IgD-negative memory B cell (primary cell): Measurements from ENCODE around the gene BTN3A1. TPM values are rescaled to one million over a fixed set of nuclear protein-coding genes. Genes with fewer than 3 reads are reported as not detected.
"Not testable (repeated sequence)": the region's sequence is repeated elsewhere in the genome, so short reads cannot be mapped to it uniquely, and the experiment has no call there.

Experiments used
- H3K27ac Mint-ChIP-seq, 3 donors: one replicate each; pipeline ENCODE4 v1.8.0; 2020 to 2022; ENCODE audit warnings: mild to moderate bottlenecking in 3 of 3, mixed read lengths in 3 of 3, moderate library complexity in 1 of 3
- H3K27me3 Mint-ChIP-seq: one replicate; pipeline ENCODE4 v1.8.0; 2021; ENCODE audit warnings: mixed read lengths
- H3K36me3 Mint-ChIP-seq: one replicate; pipeline ENCODE4 v1.8.0; 2020; ENCODE audit warnings: mild to moderate bottlenecking, mixed read lengths
- H3K4me1 Mint-ChIP-seq, 3 donors: one replicate each; pipeline ENCODE4 v1.8.0; 2020 to 2022; ENCODE audit warnings: mixed read lengths in 3 of 3, mild to moderate bottlenecking in 1 of 3
- H3K4me3 Mint-ChIP-seq, 4 donors: one replicate each; pipeline ENCODE4 v1.8.0; 2020 to 2022; ENCODE audit warnings: mild to moderate bottlenecking in 4 of 4, mixed read lengths in 4 of 4, moderate library complexity in 3 of 4
- H3K9me3 Mint-ChIP-seq, 3 donors: one replicate each; pipeline ENCODE4 v1.8.0; 2020 to 2021; ENCODE audit warnings: mixed read lengths in 3 of 3, mild to moderate bottlenecking in 1 of 3
- polyA plus RNA-seq: library from polyadenylated mRNA; unstranded; fragments of 300-500 nt; fragmentation: Illumina TruSeq; gene quantifications from one replicate; pipeline ENCODE4 v1.2.3, GENCODE V29; 2021

The BTN3A1 gene
- polyA plus RNA-seq, 1 donor from 2014 or later = 38.6 TPM

DNA sequence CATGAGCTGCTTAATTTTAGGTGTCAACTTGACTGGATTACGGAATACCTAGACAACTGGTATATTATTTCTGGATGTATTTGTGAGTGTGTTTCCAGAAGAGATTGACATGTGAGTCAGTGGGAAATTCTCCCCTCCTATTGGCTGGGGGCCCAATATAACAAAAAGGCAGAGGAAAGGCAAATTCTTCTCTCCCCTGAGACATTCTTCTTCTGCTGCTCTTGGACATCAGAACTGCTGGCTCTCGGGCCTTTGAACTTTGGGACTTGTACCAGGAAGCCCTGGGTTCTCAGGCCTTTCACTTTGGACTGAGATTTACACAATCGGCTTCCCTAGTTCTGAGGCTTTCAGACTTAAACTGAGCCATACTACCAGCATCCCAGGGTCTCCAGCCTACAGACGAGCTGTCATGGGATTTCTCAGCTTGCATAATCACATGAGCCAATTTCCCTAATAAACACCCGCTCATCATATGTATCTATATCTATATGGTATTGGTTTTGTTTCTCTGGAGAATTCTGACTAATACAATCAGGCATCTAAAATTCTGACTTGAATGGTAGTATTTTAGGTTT lies 30.6 kb downstream of the BTN3A1 start:
- Mint-ChIP-seq H3K4me1 (no peaks in the 10 kb centered on the region), H3K4me3 (no peak overlapping the region), H3K36me3 (peaks cover 6% of the 10 kb centered on the region), H3K27ac (no peak overlapping the region), H3K27me3 (no peaks in the 10 kb centered on the region), H3K9me3 (peaks cover 0 to 10% (median 3%) of the 10 kb centered on the region in 3 donors)

GRCh38 chr6:26433680-26434079 lies 31.6 kb downstream of the BTN3A1 start:
- not testable (repeated sequence) for H3K27me3 Mint-ChIP-seq, H3K4me1 Mint-ChIP-seq, H3K36me3 Mint-ChIP-seq
- Mint-ChIP-seq H3K4me3 (peak overlapping the region in 1 of 4 donors; percentile 35), H3K27ac (peak overlapping the region in 1 of 3 donors; percentile 59), H3K9me3 (peaks cover 0 to 10% (median 3%) of the 10 kb centered on the region in 3 donors)

DNA sequence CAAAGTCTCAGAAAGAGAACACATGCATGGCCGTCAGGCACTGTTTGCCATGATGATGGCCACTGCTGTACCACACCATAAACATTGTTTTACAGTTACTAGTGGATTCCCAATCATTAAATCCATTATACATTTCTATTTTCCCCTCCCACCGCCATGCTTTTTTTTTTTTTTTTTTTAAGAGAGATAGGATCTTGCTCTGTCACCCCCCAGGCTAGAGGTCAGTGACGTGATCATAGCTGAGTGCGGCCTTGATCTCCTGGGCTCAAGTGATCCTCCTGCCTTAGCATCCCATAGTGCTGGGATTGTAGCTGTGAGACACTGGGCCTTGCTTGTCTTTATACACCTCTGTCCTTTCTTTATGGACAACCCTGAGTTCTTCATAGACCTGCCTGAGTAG lies 33.9 kb downstream of the BTN3A1 start:
- Mint-ChIP-seq H3K27ac (no peak overlapping the region), H3K36me3 (peaks cover 6% of the 10 kb centered on the region), H3K4me1 (peaks cover 11 to 14% (median 12%) of the 10 kb centered on the region in 3 donors), H3K9me3 (peaks cover 0 to 10% (median 3%) of the 10 kb centered on the region in 3 donors), H3K27me3 (no peaks in the 10 kb centered on the region), H3K4me3 (no peak overlapping the region)

GRCh38 chr6:26437550-26437949 lies 35.5 kb downstream of the BTN3A1 start:
- Mint-ChIP-seq H3K27ac (peak overlapping the region in 2 of 3 donors; percentile 12 to 17), H3K9me3 (peaks cover 0 to 10% (median 3%) of the 10 kb centered on the region in 3 donors), H3K4me1 (peaks cover 21 to 23% (median 21%) of the 10 kb centered on the region in 3 donors), H3K4me3 (peak overlapping the region in 1 of 4 donors; percentile 16), H3K36me3 (peaks cover 2% of the 10 kb centered on the region), H3K27me3 (no peaks in the 10 kb centered on the region)

DNA sequence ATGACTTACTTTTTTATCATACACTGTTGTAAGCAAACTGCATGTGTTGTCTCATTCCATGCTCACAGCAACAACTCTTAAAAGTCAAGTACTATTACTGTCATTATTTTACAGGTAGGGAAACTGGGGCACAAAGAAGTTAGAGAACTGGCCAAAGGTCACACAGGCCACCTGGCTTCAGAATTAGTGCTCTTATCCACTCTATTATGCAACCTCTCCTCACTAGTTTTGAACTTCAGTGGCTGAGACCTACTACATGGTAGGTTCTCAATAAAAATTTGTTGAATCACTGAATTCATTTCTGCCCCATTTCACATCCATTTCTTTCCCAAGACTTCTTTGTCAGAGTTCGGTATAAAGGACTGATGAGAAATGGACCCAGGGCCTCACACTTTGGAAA lies 35.9 kb downstream of the BTN3A1 start:
- peaks cover 0 to 10% (median 3%) of the 10 kb centered on the region in 3 donors for H3K9me3 Mint-ChIP-seq
- peak overlapping the region in 1 of 4 donors; percentile 16 for H3K4me3 Mint-ChIP-seq
- H3K36me3 Mint-ChIP-seq = peaks cover 2% of the 10 kb centered on the region
- no peaks in the 10 kb centered on the region for H3K27me3 Mint-ChIP-seq
- H3K4me1 Mint-ChIP-seq = peaks cover 21 to 25% (median 23%) of the 10 kb centered on the region in 3 donors
- peak overlapping the region in 2 of 3 donors; percentile 12 to 17 for H3K27ac Mint-ChIP-seq

DNA sequence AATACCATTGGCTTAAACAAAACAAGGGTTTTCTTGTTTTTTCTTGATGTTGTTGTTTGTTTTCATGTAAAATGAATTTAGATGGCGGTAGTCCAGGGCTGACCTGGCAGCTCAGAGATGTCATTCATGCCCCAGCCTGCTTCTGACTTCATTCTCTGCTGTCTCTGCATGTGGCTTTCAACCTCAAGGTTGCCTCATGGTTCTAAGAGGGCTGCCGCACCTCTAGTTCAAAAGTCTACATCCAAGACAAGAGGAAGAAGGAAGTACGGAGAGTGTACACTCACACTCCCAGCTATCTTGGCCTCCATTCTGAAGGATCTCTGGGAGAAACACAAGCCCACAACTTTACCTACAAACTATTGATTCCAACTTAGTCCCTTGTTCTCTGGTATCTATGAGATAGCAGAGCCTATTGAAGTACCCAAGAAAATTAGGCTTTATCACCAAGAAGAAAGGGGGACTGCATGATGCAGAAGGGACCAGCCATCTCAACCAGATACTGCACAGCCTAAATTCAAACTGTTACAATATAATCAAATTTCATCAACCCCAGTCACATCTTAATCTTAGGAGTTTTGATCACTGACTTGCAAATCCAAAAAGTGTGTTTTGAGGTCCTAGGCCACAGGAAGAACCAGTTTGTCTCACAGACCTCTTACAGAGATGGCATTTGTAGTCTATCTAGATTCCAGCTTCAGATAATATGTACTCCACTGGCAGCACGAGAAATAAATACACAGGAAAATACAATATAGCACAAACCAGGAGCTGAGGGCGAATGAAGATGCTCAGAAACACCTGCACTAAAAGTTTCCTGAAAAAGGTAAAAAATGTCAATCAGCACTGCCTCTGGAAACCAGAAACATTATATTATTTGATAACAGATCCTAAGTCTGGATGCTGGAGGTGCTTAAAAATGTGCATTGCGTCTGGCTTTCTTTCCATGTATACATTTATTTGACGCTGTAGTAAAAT lies 37.4 kb downstream of the BTN3A1 start:
- no peaks in the 10 kb centered on the region for H3K27me3 Mint-ChIP-seq
- H3K4me1 Mint-ChIP-seq = peaks cover 25 to 34% (median 31%) of the 10 kb centered on the region in 3 donors
- peaks cover 2% of the 10 kb centered on the region for H3K36me3 Mint-ChIP-seq
- peaks cover 0 to 2% (median 0%) of the 10 kb centered on the region in 3 donors for H3K9me3 Mint-ChIP-seq
- peak overlapping the region; percentile 97 to 99 (median 98) for H3K27ac Mint-ChIP-seq
- H3K4me3 Mint-ChIP-seq = peak overlapping the region; percentile 98 to 100 (median 99)

GRCh38 chr6:26440977-26441358 lies 38.9 kb downstream of the BTN3A1 start:
- Mint-ChIP-seq H3K9me3 (no peaks in the 10 kb centered on the region), H3K4me1 (peaks cover 37 to 48% (median 47%) of the 10 kb centered on the region in 3 donors), H3K27me3 (no peaks in the 10 kb centered on the region), H3K4me3 (peak overlapping the region; percentile 98 to 100 (median 99)), H3K27ac (peak overlapping the region; percentile 97 to 99 (median 98)), H3K36me3 (no peaks in the 10 kb centered on the region)

DNA sequence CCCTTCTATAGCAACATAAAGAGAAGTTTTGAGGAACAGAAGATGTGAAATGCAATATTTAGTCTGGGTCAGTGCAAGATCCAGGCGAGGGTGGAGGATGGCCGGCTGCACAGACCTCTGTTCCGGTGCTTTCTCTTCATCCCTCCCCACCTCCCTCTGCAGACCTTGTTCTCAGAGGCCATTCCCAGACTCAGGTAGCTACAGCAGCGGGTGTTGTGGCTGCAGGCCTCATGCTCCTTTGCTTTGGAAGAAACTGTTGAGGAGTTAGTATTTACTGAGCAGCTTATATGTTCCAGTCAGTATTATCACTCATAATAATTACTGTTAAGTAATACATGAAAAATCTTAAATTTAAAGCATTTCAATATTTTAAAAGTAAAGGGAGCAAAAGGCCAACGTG lies 39.9 kb downstream of the BTN3A1 start:
- H3K27me3 Mint-ChIP-seq = no peaks in the 10 kb centered on the region
- H3K4me1 Mint-ChIP-seq = peaks cover 42 to 53% (median 50%) of the 10 kb centered on the region in 3 donors
- H3K36me3 Mint-ChIP-seq = no peaks in the 10 kb centered on the region
- H3K27ac Mint-ChIP-seq = peak overlapping the region in 2 of 3 donors; percentile 4 to 99
- H3K9me3 Mint-ChIP-seq = no peaks in the 10 kb centered on the region
- peak overlapping the region; percentile 98 to 100 (median 99) for H3K4me3 Mint-ChIP-seq

- no peaks in the 10 kb centered on the region for H3K27me3 Mint-ChIP-seq
- H3K4me1 Mint-ChIP-seq = peaks cover 34 to 43% (median 41%) of the 10 kb centered on the region in 3 donors
- H3K4me3 Mint-ChIP-seq = peak overlapping the region in 3 of 4 donors; percentile 58 to 78 (median 61)
- peak overlapping the region in 2 of 3 donors; percentile 73 to 80 for H3K27ac Mint-ChIP-seq
- no peaks in the 10 kb centered on the region for H3K9me3 Mint-ChIP-seq
- H3K36me3 Mint-ChIP-seq = peaks cover 8% of the 10 kb centered on the region
Observed at GRCh38 chr6:26445934-26446667, 44.0 kb downstream of the BTN3A1 start.

GRCh38 chr6:26447257-26447656 lies 45.2 kb downstream of the BTN3A1 start:
- no peaks in the 10 kb centered on the region for H3K27me3 Mint-ChIP-seq
- H3K36me3 Mint-ChIP-seq = peaks cover 9% of the 10 kb centered on the region
- no peaks in the 10 kb centered on the region for H3K9me3 Mint-ChIP-seq
- no peak overlapping the region for H3K27ac Mint-ChIP-seq
- peaks cover 30 to 38% (median 37%) of the 10 kb centered on the region in 3 donors for H3K4me1 Mint-ChIP-seq
- H3K4me3 Mint-ChIP-seq = no peak overlapping the region

DNA sequence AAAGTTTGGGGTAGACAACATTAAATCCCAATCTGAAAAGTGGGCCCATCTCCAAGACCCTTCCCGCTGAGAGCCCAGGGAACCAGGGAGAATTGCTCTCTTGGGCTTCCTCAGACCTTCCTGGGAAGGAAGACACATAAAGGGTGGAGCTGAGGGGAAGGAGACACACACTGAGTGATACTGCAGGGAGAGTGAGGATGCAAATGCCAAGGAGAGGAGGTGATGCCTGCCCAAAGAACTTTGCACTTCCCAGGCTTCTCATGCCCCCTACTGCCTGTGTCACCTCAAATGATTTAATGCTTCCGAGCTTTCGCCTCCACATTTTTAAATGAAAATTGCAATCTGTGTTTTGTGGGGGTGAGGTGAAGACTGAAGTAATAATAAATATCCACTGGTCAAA lies 48.2 kb downstream of the BTN3A1 start:
- Mint-ChIP-seq H3K9me3 (no peaks in the 10 kb centered on the region), H3K4me1 (peaks cover 15 to 22% (median 18%) of the 10 kb centered on the region in 3 donors), H3K36me3 (peaks cover 9% of the 10 kb centered on the region), H3K27me3 (no peaks in the 10 kb centered on the region), H3K4me3 (no peak overlapping the region), H3K27ac (peak overlapping the region in 1 of 3 donors; percentile 3)

DNA sequence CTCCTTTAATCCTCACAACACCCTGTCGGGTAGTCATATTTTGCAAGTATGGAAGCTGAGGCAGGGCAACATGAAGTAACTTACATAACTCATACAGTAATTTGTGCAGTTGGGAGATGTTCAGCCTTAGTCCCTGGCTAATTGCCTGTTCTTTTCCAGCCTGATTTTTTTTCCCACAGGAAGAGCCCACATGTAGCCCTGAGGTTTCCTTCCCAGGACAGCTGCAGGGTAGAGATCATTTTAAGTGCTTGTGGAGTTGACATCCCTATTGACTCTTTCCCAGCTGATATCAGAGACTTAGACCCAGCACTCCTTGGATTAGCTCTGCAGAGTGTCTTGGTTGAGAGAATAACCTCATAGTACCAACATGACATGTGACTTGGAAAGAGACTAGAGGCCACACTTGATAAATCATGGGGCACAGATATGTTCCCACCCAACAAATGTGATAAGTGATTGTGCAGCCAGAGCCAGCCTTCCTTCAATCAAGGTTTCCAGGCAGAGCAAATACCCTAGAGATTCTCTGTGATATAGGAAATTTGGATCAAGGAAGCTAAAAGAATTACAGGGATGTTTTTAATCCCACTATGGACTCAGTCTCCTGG lies 50.7 kb downstream of the BTN3A1 start:
- Mint-ChIP-seq H3K4me1 (peaks cover 22 to 36% (median 22%) of the 10 kb centered on the region in 3 donors), H3K4me3 (no peak overlapping the region), H3K27me3 (no peaks in the 10 kb centered on the region), H3K36me3 (peaks cover 9% of the 10 kb centered on the region), H3K9me3 (no peaks in the 10 kb centered on the region), H3K27ac (peak overlapping the region in 2 of 3 donors; percentile 8 to 66)

DNA sequence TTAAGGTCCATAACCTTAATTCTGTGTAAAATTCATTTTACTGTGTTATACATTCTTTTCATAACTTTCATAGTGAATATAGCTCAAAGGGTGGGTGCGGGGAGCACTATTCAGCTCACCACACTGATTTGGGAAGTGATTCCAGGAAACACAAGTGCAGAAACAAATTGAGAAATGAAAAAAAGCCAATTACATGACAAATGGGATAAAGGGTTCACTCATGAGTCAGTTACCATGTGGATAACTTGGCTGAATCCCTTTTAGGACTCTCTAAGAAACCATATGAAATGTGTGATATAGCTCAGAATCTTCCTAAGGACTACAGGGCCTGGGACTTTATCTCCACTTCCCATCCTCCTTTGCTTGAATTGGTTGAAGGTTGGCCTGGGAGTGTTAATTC lies 52.6 kb downstream of the BTN3A1 start:
- no peaks in the 10 kb centered on the region for H3K9me3 Mint-ChIP-seq
- H3K4me3 Mint-ChIP-seq = peak overlapping the region in 1 of 4 donors; percentile 98
- H3K36me3 Mint-ChIP-seq = peaks cover 6% of the 10 kb centered on the region
- H3K27ac Mint-ChIP-seq = no peak overlapping the region
- peaks cover 25 to 42% (median 33%) of the 10 kb centered on the region in 3 donors for H3K4me1 Mint-ChIP-seq
- no peaks in the 10 kb centered on the region for H3K27me3 Mint-ChIP-seq

DNA sequence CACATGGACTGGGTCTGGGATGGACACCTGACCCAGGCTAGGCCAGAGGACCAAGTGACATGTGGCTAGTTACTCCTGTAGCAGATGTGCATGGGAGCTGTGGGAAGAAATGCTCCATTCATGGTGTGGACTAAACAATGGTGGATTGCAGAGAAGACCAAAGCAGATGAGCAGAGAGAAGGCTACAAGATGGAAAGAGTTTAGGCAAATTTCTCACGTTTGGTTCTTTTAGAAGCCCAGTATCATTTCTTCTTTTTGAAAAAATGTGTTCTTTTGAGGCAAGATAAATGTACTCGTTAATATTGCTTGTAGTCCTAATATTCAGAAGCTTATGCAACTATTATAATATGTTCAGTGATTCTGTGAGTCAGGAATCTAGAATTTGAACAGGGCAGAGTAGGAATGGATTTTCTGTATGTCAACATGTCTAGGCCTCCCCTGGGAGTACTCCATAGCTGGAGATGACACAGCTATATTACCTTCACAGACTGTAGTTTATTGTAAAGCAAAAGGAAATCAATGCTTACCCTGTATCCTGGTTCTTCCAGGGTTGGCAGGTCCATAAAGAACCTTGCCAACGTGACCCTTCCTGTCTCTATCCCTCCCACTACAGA lies 53.4 kb downstream of the BTN3A1 start:
- no peaks in the 10 kb centered on the region for H3K27me3 Mint-ChIP-seq
- peak overlapping the region in 1 of 4 donors; percentile 98 for H3K4me3 Mint-ChIP-seq
- peak overlapping the region in 2 of 3 donors; percentile 9 to 52 for H3K27ac Mint-ChIP-seq
- peaks cover 32 to 47% (median 39%) of the 10 kb centered on the region in 3 donors for H3K4me1 Mint-ChIP-seq
- peaks cover 5% of the 10 kb centered on the region for H3K36me3 Mint-ChIP-seq
- no peaks in the 10 kb centered on the region for H3K9me3 Mint-ChIP-seq
